BE2C (cell line): ENCODE results near the gene SETD7.

ENCODE experiments used
- DNase-seq: peaks from one replicate; pipeline ENCODE4 v3.0.0-alpha.2; 2020
- H3K27me3 ChIP-seq: fragments of 250-450 bp; sonication (Bioruptor Pico); 2 replicates; pipeline ENCODE4 v1.5.1; 2020; ENCODE audit warnings: mild to moderate bottlenecking
- H3K36me3 ChIP-seq: fragments of 250-450 bp; sonication (Bioruptor Pico); 2 replicates; pipeline ENCODE4 v1.5.1; 2020; ENCODE audit warnings: mild to moderate bottlenecking
- H3K4me1 ChIP-seq: fragments of 250-450 bp; sonication (Bioruptor Pico); 2 replicates; pipeline ENCODE4 v1.5.1; 2020
- H3K4me3 ChIP-seq: 2 replicates; pipeline ENCODE4 v1.5.1; 2011; ENCODE audit warnings: low read depth, low read length
- H3K9me3 ChIP-seq: fragments of 250-450 bp; sonication (Bioruptor Pico); 2 replicates; pipeline ENCODE4 v1.5.1; 2020
- CTCF ChIP-seq: IDR thresholded peaks from 2 replicates; pipeline ENCODE4 v1.5.1; 2012; ENCODE audit warnings: mild to moderate bottlenecking, low read depth, low read length

SETD7 gene

DNA sequence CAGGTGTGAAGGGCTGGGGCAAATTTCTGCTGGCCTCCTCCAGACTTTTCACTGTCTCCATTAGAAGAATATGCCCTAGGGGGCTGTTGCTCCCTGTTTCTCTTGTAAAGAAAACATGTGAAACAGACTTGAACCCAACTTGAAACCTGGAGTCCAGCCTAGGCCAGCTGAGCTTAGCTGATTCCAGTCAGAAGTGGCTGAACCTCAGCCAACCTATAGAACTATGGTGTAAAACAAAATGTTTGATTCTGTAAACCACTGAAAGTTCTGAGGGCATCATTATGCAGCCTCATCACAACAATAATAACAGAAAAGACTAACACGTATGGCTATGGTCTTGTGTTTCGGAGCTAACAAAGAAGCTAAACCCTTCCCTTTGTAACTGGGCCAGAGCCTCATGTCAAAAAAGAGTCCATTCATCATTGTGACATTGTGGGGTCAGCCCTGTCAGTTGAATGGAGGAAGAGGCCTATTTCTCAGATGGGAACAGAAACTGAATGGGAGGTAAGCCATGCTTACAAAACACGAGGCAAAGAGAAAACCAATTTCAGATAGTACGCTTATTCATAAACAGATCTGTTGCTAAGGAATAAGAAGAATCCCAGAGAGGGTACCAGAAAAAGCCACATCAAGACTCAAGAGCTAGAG, 34.1 kb downstream of the SETD7 start:
- H3K4me1 ChIP-seq = no peaks in the 10 kb centered on the region
- TF ChIP-seq CTCF = no peak
- H3K4me3 ChIP-seq = no peak overlapping the region
- H3K36me3 ChIP-seq = peaks cover 51% of the 10 kb centered on the region
- H3K9me3 ChIP-seq = no peaks in the 10 kb centered on the region
- no peak for DNase-seq
- H3K27me3 ChIP-seq = no peaks in the 10 kb centered on the region

DNA sequence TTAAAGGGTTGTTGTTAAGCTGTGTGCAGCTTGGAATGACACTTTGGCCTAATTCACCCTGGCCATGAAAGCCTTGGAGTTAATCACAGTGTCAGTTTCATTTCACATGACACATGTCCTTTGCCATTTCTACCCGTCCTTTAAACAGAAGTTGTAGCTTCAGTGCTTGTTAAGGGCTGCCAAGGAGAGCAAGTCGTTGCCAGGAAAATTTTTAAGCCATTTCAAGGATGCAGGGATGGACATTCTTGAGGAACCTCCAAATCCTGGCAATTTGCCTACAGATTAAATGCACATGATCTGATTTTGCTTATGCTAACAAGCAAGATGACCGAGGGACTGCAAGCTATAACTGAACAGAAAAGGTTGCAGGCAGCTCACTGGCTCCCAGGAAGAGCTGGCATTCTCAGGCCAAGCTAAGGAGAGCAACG, 40.5 kb downstream of the SETD7 start:
- DNase-seq = no peak
- TF ChIP-seq CTCF = no peak
- Histone ChIP-seq H3K4me3 (no peak overlapping the region), H3K4me1 (no peaks in the 10 kb centered on the region), H3K27me3 (no peaks in the 10 kb centered on the region), H3K36me3 (peaks cover 49% of the 10 kb centered on the region), H3K9me3 (no peaks in the 10 kb centered on the region)

DNA sequence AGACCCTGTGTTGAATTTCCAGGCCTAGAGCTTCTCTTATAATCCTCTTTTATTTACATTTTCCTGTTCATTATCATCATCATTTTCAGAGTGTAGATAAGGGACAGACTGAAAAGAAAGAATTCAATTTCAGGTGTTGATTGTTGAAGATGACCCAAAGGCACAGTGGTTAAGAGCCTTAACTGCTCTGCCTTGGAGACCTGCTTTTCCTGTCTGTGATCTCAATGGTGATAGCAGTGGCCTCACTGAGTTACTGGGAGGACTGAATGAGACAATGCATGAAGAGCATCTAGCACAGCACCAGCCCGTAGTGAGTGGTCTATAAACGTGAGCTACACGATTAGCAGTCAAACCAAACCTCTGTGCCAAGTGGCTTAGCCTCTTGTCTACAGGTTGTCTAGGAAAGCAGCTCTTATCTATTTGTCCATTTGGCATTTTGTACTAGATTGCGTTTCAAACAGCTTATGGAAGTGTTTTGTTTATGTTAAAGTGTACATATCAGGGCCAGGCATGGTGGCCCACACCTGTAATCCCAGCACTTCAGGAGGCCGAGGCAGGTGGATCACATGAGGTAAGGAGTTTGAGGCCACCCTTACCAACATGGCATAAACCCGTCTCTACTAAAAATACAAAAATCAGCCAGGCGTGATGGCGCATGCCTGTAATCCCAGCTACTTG, 41.5 kb downstream of the SETD7 start:
- H3K4me1 ChIP-seq = no peaks in the 10 kb centered on the region
- peaks cover 55% of the 10 kb centered on the region for H3K36me3 ChIP-seq
- H3K9me3 ChIP-seq = no peaks in the 10 kb centered on the region
- no peak overlapping the region for H3K4me3 ChIP-seq
- no peaks in the 10 kb centered on the region for H3K27me3 ChIP-seq
- no peak for TF ChIP-seq CTCF
- DNase-seq = no peak

GRCh38 chr4:139511320-139511719, 44.7 kb downstream of the SETD7 start:
- H3K27me3 ChIP-seq = no peaks in the 10 kb centered on the region
- H3K36me3 ChIP-seq = peaks cover 51% of the 10 kb centered on the region
- TF ChIP-seq CTCF = no peak
- no peaks in the 10 kb centered on the region for H3K9me3 ChIP-seq
- H3K4me1 ChIP-seq = no peaks in the 10 kb centered on the region
- H3K4me3 ChIP-seq = no peak overlapping the region
- DNase-seq = no peak

GRCh38 chr4:139509727-139510410, 46.1 kb downstream of the SETD7 start:
- H3K36me3 ChIP-seq = peaks cover 53% of the 10 kb centered on the region
- TF ChIP-seq CTCF = peak; percentile 62
- no peak for DNase-seq

More at GRCh38 chr4:139509727-139510410, 46.1 kb downstream of the SETD7 start:
- no peaks in the 10 kb centered on the region for H3K9me3 ChIP-seq
- no peak overlapping the region for H3K4me3 ChIP-seq
- no peaks in the 10 kb centered on the region for H3K4me1 ChIP-seq
- H3K27me3 ChIP-seq = no peaks in the 10 kb centered on the region
